ENCODE data around the gene SHE.

The SHE gene

GRCh38 chr1:154443274-154444013 lies 58.8 kb downstream of the SHE start:
- DNase-seq = no peak

GRCh38 chr1:154442006-154442740 lies 60.0 kb downstream of the SHE start:
- no peak for DNase-seq

- no peak for DNase-seq
Measured at GRCh38 chr1:154441241-154441888, 60.8 kb downstream of the SHE start.

GRCh38 chr1:154440036-154440804 lies 62.0 kb downstream of the SHE start:
- DNase-seq = no peak

- DNase-seq = no peak
Measured at GRCh38 chr1:154436433-154436832, 65.8 kb downstream of the SHE start.

- DNase-seq = no peak
Measured at GRCh38 chr1:154435599-154436200, 66.5 kb downstream of the SHE start.

- DNase-seq = no peak
Measured at GRCh38 chr1:154434346-154435085, 67.7 kb downstream of the SHE start.

- DNase-seq = no peak
Measured at GRCh38 chr1:154433161-154433764, 68.9 kb downstream of the SHE start.

- no peak for DNase-seq
Measured at GRCh38 chr1:154431586-154432373, 70.4 kb downstream of the SHE start.

GRCh38 chr1:154430903-154431302 lies 71.3 kb downstream of the SHE start:
- DNase-seq = no peak

GRCh38 chr1:154429841-154430611 lies 72.2 kb downstream of the SHE start:
- DNase-seq = no peak
